Measurements from ENCODE around the gene MDC1.

The MDC1 gene

GRCh38 chr6:30681766-30682142 is 35.3 kb downstream of the MDC1 start:
- H3K9me2 ChIP-seq (replicated peaks; ENCODE audit: insufficient read depth, low read length) = no peaks in the 10 kb centered on the region
- peaks cover 42% of the 10 kb centered on the region for H3F3A ChIP-seq (ENCODE audit: insufficient read depth, low read length)
- H3K36me3 ChIP-seq (replicated peaks; ENCODE audit: insufficient read depth, low read length) = no peaks in the 10 kb centered on the region
- peak overlapping the region; percentile 87 for H3K4me3 ChIP-seq (ENCODE audit: low read length)
- peak overlapping the region; percentile 53; the same call in 1 of the 2 replicates for H3K9ac ChIP-seq (ENCODE audit: low read length)
- no peaks in the 10 kb centered on the region for H3K27me3 ChIP-seq (replicated peaks; ENCODE audit: insufficient read depth, low read length)
- no peak for TF ChIP-seq CTCF (IDR thresholded peaks at IDR 0.05; ENCODE audit: low read length)
- no peak for TF ChIP-seq EZH2phosphoT487 (IDR thresholded peaks at IDR 0.05; ENCODE audit: low read length)
- no peak for TF ChIP-seq EZH2 (optimal IDR thresholded peaks at IDR 0.05; ENCODE audit: low read depth, low read length)
- H3K27ac ChIP-seq (ENCODE audit: low read length) = peak overlapping the region; percentile 80; the same call in 1 of the 2 replicates
- H3K79me2 ChIP-seq (ENCODE audit: low read length) = peaks cover 84% of the 10 kb centered on the region
- no peak overlapping the region for H2AFZ ChIP-seq (ENCODE audit: low read length)
- H3K4me1 ChIP-seq (ENCODE audit: low read length) = peaks cover 23% of the 10 kb centered on the region
- no peaks in the 10 kb centered on the region for H3K9me3 ChIP-seq (replicated peaks; ENCODE audit: insufficient read depth, low read length)
- no peak for DNase-seq
- peak overlapping the region; percentile 91 for H3K4me2 ChIP-seq (ENCODE audit: low read depth, low read length)
- H4K20me1 ChIP-seq (ENCODE audit: insufficient read depth, low read length) = no peaks in the 10 kb centered on the region

- Histone ChIP-seq H3K4me3 (ENCODE audit: low read length) (no peak overlapping the region), H4K20me1 (ENCODE audit: insufficient read depth, low read length) (no peaks in the 10 kb centered on the region), H3K27me3 (replicated peaks; ENCODE audit: insufficient read depth, low read length) (no peaks in the 10 kb centered on the region), H3K9me3 (replicated peaks; ENCODE audit: insufficient read depth, low read length) (no peaks in the 10 kb centered on the region), H2AFZ (ENCODE audit: low read length) (no peak overlapping the region), H3K4me2 (ENCODE audit: low read depth, low read length) (peak overlapping the region; percentile 72; the same call in 1 of the 2 replicates), H3K36me3 (replicated peaks; ENCODE audit: insufficient read depth, low read length) (0 out of 2 replicates have a peak, but pooled peaks cover 3% of the 10 kb centered on the region), H3K27ac (ENCODE audit: low read length) (no peak overlapping the region), H3K4me1 (ENCODE audit: low read length) (peaks cover 23% of the 10 kb centered on the region), H3K9ac (ENCODE audit: low read length) (no peak overlapping the region), H3F3A (ENCODE audit: insufficient read depth, low read length) (peaks cover 38% of the 10 kb centered on the region), H3K9me2 (replicated peaks; ENCODE audit: insufficient read depth, low read length) (no peaks in the 10 kb centered on the region), H3K79me2 (ENCODE audit: low read length) (peaks cover 69% of the 10 kb centered on the region)
- DNase-seq = no peak
- no peak for TF ChIP-seq EZH2phosphoT487 (IDR thresholded peaks at IDR 0.05; ENCODE audit: low read length)
- no peak for TF ChIP-seq CTCF (IDR thresholded peaks at IDR 0.05; ENCODE audit: low read length)
- no peak for TF ChIP-seq EZH2 (optimal IDR thresholded peaks at IDR 0.05; ENCODE audit: low read depth, low read length)
These were observed 37.1 kb downstream of the MDC1 start for GRCh38 chr6:30679765-30680535.

- Histone ChIP-seq H3K79me2 (ENCODE audit: low read length) (peaks cover 61% of the 10 kb centered on the region), H4K20me1 (ENCODE audit: insufficient read depth, low read length) (no peaks in the 10 kb centered on the region), H3K9me2 (replicated peaks; ENCODE audit: insufficient read depth, low read length) (no peaks in the 10 kb centered on the region), H3K9ac (ENCODE audit: low read length) (no peak overlapping the region), H3K4me2 (ENCODE audit: low read depth, low read length) (peak overlapping the region; percentile 72; the same call in 1 of the 2 replicates), H3K27me3 (replicated peaks; ENCODE audit: insufficient read depth, low read length) (no peaks in the 10 kb centered on the region), H3K27ac (ENCODE audit: low read length) (no peak overlapping the region), H2AFZ (ENCODE audit: low read length) (no peak overlapping the region), H3K4me1 (ENCODE audit: low read length) (peaks cover 23% of the 10 kb centered on the region), H3K9me3 (replicated peaks; ENCODE audit: insufficient read depth, low read length) (no peaks in the 10 kb centered on the region), H3K36me3 (replicated peaks; ENCODE audit: insufficient read depth, low read length) (0 out of 2 replicates have a peak, but pooled peaks cover 3% of the 10 kb centered on the region), H3K4me3 (ENCODE audit: low read length) (no peak overlapping the region), H3F3A (ENCODE audit: insufficient read depth, low read length) (peaks cover 35% of the 10 kb centered on the region)
- no peak for TF ChIP-seq EZH2 (optimal IDR thresholded peaks at IDR 0.05; ENCODE audit: low read depth, low read length)
- TF ChIP-seq CTCF (IDR thresholded peaks at IDR 0.05; ENCODE audit: low read length) = peak; percentile 96
- DNase-seq = peak; percentile 81
These were observed 37.9 kb downstream of the MDC1 start for GRCh38 chr6:30678964-30679726.

Data from MM.1S (cell line).